Heart right ventricle (tissue), 16 donors: ENCODE measurements around the gene GSTCD. TPM values are rescaled to one million over a fixed set of nuclear protein-coding genes. Genes with fewer than 3 reads are reported as not detected.

ENCODE experiments used
- ATAC-seq, 8 donors: fragments of 200-7000 bp; cut with Tn5 transposase; one replicate each; pipeline ENCODE4 v1.9.1; 2020; ENCODE audit warnings: mild to moderate bottlenecking in 8 of 8, moderate library complexity in 8 of 8, moderate number of reproducible peaks in 1 of 8
- DNase-seq, 2 donors: peaks; one replicate each; pipeline ENCODE4 v3.0.0-alpha.2; 2020
- H3K27ac ChIP-seq, 10 donors: fragments of 200-600 bp; sonication (generic) in 2 of 10; one replicate each; pipeline versions ENCODE4 v1.5.0 to v1.8.0; 2020 to 2022; ENCODE audit warnings: mild to moderate bottlenecking in 3 of 10
- H3K27me3 ChIP-seq, 7 donors: fragments of 200-600 bp; one replicate each; pipeline ENCODE4 v1.8.0; 2021 to 2022; ENCODE audit warnings: mild to moderate bottlenecking in 2 of 7
- H3K36me3 ChIP-seq, 9 donors: fragments of 200-600 bp; sonication (generic) in 1 of 9; one replicate each; pipeline versions ENCODE4 v1.5.0 to v1.8.0; 2020 to 2022; ENCODE audit warnings: mild to moderate bottlenecking in 2 of 9
- H3K4me1 ChIP-seq, 9 donors: fragments of 200-600 bp; sonication (generic) in 1 of 9; one replicate each; pipeline versions ENCODE4 v1.5.0 to v1.8.0; 2020 to 2022; ENCODE audit warnings: mild to moderate bottlenecking in 4 of 9
- H3K4me3 ChIP-seq, 10 donors: fragments of 200-600 bp; sonication (generic) in 2 of 10; one replicate each; pipeline versions ENCODE4 v1.5.0 to v1.8.0; 2020 to 2022; ENCODE audit warnings: mild to moderate bottlenecking in 7 of 10, moderate library complexity in 2 of 10
- H3K9me3 ChIP-seq, 11 donors: fragments of 200-600 bp in 10 of 11; sonication (generic) in 2 of 11; one replicate each; pipeline versions ENCODE4 v1.5.0 to v1.8.0; 2013 to 2022; ENCODE audit warnings: mild to moderate bottlenecking in 2 of 11, control low read depth in 1 of 11, moderate library complexity in 1 of 11
- CTCF ChIP-seq, 9 donors: fragments of 200-600 bp; sonication (generic) in 2 of 9; IDR thresholded peaks; one replicate each; pipeline versions ENCODE4 v1.5.0 to v1.8.0; 2021 to 2022; ENCODE audit warnings: antibody characterized with exemption in 9 of 9, mild to moderate bottlenecking in 5 of 9, moderate library complexity in 1 of 9
- WGBS, 2 donors: extraction: QIAGEN DNeasy Blood & Tissue Kit; methylation state at CpG; one replicate each; pipeline ENCODE4 v1.1.7; 2013; ENCODE audit warnings: inconsistent platforms in 1 of 2; 5-methylcytosine and 5-hydroxymethylcytosine counted together
- intact Hi-C, 10 donors: fragments of 100-400 bp; cut with DNase I; formaldehyde crosslinking; loops; one replicate each; pipeline versions ENCODE4 v1.11.1 to v1.14.2; 2022
- polyA plus RNA-seq, 2 donors: library from polyadenylated mRNA; stranded (reverse); fragments of 200-250 nt; gene quantifications; one replicate each; pipeline ENCODE4 v1.2.3, GENCODE V29; 2013
- total RNA-seq, 10 donors: library from RNA; stranded (reverse); fragmentation: NEBNext Ultra II Directional in 3 of 10; extraction: Animal tissue kit (Norgen Biotek cat#: 25700) in 3 of 10; gene quantifications; one replicate each; pipeline versions ENCODE4 v1.2.1 to v1.2.4, GENCODE V29; 2021 to 2023
- donor health status: Arrhythmogenic right ventricular cardiomyopathy.
- donor health status: ischemic (EF 13 %, LVEDD 7.1; RV severe dilation, severe dysfunction).
- donor health status: healthy with polysubstance abuse.
- donor health status: DM: no; HTN: yes; CAD: no.
- donor health status: DM: no; HTN: no; CAD: no.
- donor health status: ischemic (EF 25% LVEDD 6.9; RV normal size, moderate dysfunction).
- donor health status: ischemic (EF 25% LVEDD 5.7; RV mildly dilated, moderate dysfunction).
- donor health status: healthy.
- donor health status: DM: yes; HTN: yes; CAD: no.
- donor health status: Ischemic cardiomyopathy.
- donor health status: ischemic (EF 35%, LVEDD 5.7; RV mildly dilated, moderate dysfunction).
- donor health status: nonischemic (EF 11% LVEDD 7.7; RV severe dilation, severe dysfunction).
- donor health status: DM: yes; HTN: yes; CAD: no.
- donor health status: PGD.
- donor health status: ischemic (EF 29% LVEDD 5.4; RV normal size, mild dysfunction).
- donor health status: nonischemic (EF 23%, LVEDD 6.1; RV moderate dilation, normal function).

The GSTCD gene
- total and polyA plus RNA-seq, 12 donors: 0.66 to 5.9 (median 4.3) TPM

GRCh38 chr4:105805501-105806120 lies 97.0 kb downstream of the GSTCD start:
- TF ChIP-seq CTCF (IDR thresholded peaks at IDR 0.05): no peak
- DNase-seq (no peak), ATAC-seq (no peak)
- Histone ChIP-seq H3K27me3 (no peaks in the 10 kb centered on the region), H3K36me3 (no peaks in the 10 kb centered on the region), H3K4me3 (no peak overlapping the region), H3K27ac (no peak overlapping the region), H3K4me1 (no peaks in the 10 kb centered on the region), H3K9me3 (no peaks in the 10 kb centered on the region)
- intact Hi-C loops: no loop called here
- 93 to 100% methylated on average over 1 of the region's 1 CpG for WGBS, 2 donors

- H3K36me3 ChIP-seq: no peaks in the 10 kb centered on the region
- ATAC-seq: no peak
- intact Hi-C loops: no loop called here
- 91% methylated on average over 2 of the region's 2 CpGs for WGBS, 2 donors
- no peak for DNase-seq
- no peak for TF ChIP-seq CTCF (IDR thresholded peaks at IDR 0.05)
- H3K27me3 ChIP-seq: no peaks in the 10 kb centered on the region
- no peaks in the 10 kb centered on the region for H3K9me3 ChIP-seq
- no peaks in the 10 kb centered on the region for H3K4me1 ChIP-seq
- H3K4me3 ChIP-seq: no peak overlapping the region
- no peak overlapping the region for H3K27ac ChIP-seq
These were observed 98.9 kb downstream of the GSTCD start for GRCh38 chr4:105807496-105807895.

- Histone ChIP-seq H3K27ac (no peak overlapping the region), H3K4me3 (peak overlapping the region in 2 of 10 donors; percentile 1 to 10), H3K27me3 (no peaks in the 10 kb centered on the region), H3K4me1 (no peaks in the 10 kb centered on the region), H3K36me3 (no peaks in the 10 kb centered on the region), H3K9me3 (no peaks in the 10 kb centered on the region)
- DNase-seq: no peak
- ATAC-seq: no peak
- 85 to 93% methylated on average over 3 of the region's 3 CpGs for WGBS, 2 donors
- no peak for TF ChIP-seq CTCF (IDR thresholded peaks at IDR 0.05)
- intact Hi-C loops: no loop called here
These were observed 99.6 kb downstream of the GSTCD start for GRCh38 chr4:105808030-105808749.

GRCh38 chr4:105808750-105809041 lies 100.1 kb downstream of the GSTCD start:
- H3K9me3 ChIP-seq: no peaks in the 10 kb centered on the region
- intact Hi-C loops: no loop called here
- TF ChIP-seq CTCF (IDR thresholded peaks at IDR 0.05): no peak
- DNase-seq (no peak), ATAC-seq (no peak)
- no peaks in the 10 kb centered on the region for H3K36me3 ChIP-seq
- no peak overlapping the region for H3K27ac ChIP-seq
- no peaks in the 10 kb centered on the region for H3K27me3 ChIP-seq
- H3K4me1 ChIP-seq: no peaks in the 10 kb centered on the region
- peak overlapping the region in 2 of 10 donors; percentile 1 to 10 for H3K4me3 ChIP-seq
- 85 to 88% methylated on average over 3 of the region's 3 CpGs for WGBS, 2 donors
